ENCODE data around the gene PGM5.
"Not testable (repeated sequence)": the region's sequence is repeated elsewhere in the genome, so short reads cannot be mapped to it uniquely, and the experiment has no call there.

DNA sequence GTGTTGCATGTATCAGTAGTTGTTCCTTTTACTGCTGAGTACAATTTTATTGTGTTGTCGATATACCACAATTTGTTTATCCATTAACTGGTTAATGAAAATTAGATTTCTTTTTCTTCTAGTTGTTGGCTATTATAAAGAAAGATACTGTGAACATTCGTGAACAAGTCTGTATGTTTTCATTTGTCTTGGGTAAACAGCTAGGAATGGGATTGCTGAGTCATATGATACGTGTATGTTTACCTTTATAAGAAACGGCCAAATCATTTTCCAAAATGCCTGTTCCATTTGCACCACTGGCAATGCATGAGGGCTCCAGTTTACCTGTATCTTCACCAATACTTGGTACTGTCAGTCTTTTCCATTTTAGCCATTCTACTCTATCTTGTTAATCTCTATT is 33.1 kb downstream of the PGM5 start:
- TF ChIP-seq, protein P1, sequence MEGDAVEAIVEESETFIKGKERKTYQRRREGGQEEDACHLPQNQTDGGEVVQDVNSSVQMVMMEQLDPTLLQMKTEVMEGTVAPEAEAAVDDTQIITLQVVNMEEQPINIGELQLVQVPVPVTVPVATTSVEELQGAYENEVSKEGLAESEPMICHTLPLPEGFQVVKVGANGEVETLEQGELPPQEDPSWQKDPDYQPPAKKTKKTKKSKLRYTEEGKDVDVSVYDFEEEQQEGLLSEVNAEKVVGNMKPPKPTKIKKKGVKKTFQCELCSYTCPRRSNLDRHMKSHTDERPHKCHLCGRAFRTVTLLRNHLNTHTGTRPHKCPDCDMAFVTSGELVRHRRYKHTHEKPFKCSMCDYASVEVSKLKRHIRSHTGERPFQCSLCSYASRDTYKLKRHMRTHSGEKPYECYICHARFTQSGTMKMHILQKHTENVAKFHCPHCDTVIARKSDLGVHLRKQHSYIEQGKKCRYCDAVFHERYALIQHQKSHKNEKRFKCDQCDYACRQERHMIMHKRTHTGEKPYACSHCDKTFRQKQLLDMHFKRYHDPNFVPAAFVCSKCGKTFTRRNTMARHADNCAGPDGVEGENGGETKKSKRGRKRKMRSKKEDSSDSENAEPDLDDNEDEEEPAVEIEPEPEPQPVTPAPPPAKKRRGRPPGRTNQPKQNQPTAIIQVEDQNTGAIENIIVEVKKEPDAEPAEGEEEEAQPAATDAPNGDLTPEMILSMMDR (IDR thresholded peaks at IDR 0.05): not testable (repeated sequence)
- not testable (repeated sequence) for TF ChIP-seq ZNF138 (CRISPR knock-in tag; conservative IDR thresholded peaks at IDR 0.05)
